Activated CD4-positive, alpha-beta T cell treated with anti-CD3 and anti-CD28 coated beads, Interleukin-2, amount 50 U/mL, for 24 hours (primary cell): ENCODE measurements around the gene ANKRD60.
A peak's percentile ranks its signal among the peaks of the same experiment; 100 is the strongest.

Source experiments
- DNase-seq, 2 donors: peaks; one replicate each; pipeline ENCODE4 v3.0.0-alpha.2; 2020; ENCODE audit warnings: low read depth in 1 of 2, low spot score in 1 of 2

The ANKRD60 gene

DNA sequence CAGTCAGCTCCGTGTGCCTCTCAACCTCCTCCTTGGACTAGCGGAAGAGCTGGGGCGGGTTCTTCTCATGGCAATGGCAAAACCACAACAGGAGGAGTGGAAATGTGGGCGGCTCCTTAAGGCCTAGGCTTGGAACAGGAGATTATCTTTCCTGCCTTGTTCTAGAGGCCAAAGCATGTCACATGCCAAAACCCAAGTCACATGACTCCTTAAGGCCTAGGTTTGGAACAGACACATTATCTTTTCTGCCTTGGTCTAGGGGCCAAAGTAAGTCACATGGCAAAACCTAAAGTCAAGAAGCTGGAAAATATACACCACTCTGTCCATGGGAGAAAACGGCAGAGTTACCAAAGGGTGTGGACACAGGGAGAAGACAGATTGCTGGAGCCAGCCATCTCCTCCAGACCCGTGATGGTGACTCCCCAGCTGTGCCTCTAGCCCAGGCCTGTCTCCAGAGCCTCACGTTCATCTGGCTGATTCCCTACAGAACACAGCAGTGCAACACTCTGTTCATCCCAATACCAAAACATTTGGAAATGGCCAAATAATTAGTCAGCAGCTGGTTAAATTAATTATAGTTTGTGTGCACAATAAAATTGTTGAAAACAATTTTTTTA, 34.2 kb downstream of the ANKRD60 start:
- no peak for DNase-seq

DNA sequence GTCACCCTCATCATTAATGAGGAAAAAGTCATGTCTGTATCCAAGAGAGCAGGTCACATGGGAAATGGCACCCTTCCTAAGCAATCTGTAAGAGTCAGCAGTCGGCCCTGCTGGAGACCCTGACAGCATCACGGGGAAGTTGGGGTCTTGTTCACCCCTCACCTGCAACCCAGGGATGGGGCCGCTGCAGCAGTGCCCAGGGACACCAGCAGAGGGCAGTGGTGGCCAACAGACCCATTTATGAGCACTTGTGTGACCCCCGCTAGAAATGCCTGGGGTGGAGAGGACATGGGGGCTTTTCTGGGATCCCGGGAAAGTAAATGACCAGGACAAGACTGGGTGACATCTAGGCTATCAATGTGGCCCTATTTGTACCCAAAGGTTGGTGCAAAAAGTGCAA, 35.9 kb downstream of the ANKRD60 start:
- peak; percentile 4 to 11 for DNase-seq

DNA sequence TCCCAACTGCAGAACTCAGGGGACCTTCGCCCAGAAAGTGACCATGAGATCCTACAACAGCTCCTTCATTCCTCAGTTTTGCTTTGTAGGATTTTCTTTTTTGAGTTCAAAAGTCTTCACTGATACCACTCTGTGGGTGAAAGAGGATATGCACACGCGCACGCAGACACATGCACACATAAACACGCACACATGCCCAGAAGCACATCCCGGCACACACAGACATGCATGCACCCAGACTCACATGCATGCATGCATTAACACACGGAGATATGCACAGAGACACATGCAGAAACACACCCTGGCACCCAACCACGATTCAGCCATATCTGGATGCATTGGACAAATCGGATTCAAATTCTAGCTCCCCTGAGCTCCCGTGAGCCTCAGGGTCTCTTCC, 36.4 kb downstream of the ANKRD60 start:
- DNase-seq = no peak

DNA sequence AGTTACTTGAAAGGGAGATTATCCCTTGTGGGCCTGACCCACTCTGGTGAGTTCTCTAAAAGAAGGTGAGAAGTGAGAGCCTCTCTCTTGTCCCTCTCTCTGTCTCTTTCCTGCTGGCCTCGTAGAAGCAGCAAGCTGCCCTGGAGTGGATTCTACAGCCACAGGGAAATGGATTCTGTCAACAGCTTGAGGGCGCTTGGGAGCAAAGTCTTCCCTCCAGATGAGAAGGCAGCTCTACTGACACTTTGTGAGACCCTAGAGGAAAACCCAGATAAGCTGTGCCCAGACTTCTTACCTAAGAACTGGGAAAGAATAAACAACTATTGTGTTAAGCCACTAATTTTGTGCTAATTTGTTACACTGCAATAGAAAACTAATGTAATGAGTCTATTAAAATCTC, 39.9 kb downstream of the ANKRD60 start:
- no peak for DNase-seq

DNA sequence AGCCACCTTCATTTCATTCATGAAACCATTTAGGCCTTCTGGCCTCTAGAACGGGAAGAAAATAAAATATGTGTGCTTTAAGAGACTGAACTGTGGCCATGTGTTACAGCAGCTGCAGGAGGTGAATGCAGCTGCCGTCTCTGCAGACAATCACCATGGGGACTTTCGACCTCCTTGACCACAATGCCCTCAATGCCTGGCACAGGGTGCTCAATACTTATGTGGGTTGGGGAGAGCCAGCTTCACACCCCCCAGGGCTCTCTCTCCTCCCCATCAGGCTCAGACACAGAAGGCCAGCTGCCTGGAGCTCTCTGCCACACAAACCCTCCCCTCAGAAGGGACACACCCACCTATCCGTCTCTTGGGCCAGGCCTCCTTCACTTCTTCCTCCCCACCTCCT, 43.5 kb downstream of the ANKRD60 start:
- DNase-seq = no peak

DNA sequence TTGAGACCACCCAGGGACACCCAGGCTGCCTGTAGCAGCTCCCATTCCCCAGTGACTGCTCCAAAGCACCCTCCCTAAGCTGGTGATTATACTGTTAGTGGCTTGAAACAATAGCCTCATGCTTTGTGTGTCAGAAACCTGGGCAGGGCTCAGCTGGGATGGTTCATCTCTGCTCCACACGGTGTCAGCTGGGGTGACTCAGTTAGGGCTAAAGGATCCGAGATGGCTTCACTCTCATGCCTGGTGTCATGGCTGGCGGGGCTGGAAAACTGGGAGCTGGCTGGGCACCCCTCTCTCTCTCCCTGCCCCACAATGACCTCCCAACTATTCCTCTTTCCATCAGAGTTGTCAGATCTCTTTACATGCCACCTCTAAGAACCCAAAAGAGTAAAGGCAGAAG, 44.4 kb downstream of the ANKRD60 start:
- no peak for DNase-seq

DNA sequence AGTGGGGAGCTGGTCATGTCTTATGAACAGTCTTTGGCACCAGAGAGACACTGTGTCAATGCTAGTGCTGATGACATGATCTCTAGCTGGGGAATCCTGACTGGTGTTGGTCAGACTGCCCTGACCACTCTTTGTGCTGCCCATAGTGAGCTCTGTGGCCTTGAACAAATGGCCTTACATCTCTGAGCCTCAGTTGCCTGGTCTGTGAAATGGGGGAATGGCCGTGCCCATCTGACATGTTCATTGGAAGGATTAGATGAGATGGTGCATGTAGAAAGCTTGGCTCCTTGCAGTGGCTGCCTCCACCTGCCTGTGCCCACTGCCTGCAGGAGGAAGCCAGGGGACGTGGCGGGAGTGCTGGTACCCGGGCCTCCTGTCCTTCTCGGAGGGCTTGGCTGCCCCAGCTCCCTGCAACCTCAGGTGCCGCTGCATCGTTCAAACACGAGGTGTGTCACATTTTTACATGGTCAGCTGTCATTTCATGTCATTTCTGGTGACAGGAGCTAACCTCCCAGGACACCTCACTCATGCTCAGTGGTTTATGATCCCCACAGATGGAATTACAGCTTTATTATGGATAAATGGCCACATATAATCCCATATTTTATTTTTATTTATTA, 45.8 kb downstream of the ANKRD60 start:
- no peak for DNase-seq

DNA sequence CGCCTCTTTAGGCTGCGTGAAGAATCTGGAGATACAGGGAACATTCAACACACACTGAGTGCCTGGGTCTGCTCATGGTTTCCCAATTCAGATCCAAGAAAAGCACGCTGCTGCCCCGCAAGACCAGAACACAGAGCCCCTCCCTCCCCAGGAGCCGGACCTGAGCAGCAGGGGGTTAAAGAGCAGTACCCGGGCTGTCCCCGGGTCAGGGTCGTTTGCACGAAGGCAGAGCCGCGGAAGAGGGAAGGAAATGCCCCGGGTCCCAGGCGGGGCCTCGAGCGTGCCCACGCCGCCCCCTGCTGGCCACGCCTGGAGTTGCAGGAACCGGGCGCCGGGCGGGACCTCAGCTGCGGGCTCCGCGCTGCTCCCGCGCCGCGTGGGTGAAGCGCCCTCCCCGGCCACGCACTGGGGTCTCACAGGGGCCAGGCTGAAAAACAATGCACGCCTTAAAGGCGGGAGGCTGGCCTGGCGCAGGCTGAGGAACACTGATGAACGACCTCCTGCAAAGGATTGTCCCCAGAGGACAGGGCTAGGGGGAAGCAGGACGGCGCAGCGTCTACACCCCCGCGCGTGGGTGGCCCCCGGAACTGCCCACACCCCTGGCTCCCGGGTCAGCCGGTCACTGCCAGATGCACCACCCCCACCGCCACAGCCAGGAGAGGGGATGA, 48.9 kb downstream of the ANKRD60 start:
- DNase-seq = peak; percentile 54 to 59

DNA sequence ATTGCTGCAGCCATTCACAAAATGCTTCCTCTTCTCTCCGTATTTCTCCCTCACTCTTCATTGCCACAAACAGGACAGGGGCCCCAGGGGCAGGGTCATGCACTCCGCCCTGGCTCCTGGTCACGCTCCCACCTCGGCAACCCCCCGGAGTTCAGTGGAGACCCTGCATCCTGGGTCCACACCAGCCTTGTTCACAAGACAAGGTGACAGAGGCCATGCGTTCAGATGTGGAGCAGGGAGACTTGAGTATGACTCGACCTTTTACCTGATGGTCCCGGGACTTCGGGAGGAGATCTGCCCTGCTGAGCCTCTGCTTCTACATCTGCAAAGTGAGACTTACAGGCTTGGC, 49.4 kb downstream of the ANKRD60 start:
- no peak for DNase-seq

DNA sequence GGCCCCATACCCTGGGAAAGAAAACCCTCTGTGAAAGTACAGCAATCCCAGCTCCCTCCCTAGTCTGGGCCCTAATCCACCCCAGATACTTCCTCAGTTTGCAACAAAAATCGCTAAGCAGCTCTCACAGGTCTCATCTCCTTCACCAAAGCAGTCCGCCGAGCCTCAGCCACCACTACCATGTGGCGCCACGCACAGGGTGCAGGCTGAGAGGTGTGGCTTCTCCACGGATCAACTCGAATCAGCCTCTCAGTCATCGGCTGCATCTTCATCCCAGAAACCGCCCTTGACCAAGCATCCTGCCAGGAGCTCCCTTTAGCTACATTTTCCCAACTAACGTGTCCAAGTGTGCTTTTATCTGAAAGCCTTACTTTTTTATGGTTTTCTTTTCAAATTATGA, 50.7 kb downstream of the ANKRD60 start:
- no peak for DNase-seq

DNA sequence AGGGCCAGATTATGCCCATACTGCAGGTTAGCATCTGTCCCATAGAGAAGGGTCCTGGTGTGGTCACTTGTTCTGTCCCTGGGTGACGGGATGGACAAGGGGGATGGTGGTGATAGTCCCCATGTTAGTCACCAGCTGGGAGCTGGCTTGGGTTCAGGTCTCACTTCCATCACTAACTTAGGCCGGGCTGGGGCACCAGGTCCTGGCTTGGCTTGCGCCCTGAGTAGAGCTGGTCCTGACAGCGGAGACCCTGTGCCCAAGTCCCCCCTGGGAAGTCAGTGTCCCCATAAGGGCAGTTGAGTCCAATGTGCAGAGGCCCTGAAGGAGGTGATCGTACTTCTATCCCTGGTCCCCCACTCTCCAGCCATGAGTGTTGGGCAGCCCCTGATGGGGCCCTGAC, 52.6 kb downstream of the ANKRD60 start:
- no peak for DNase-seq

DNA sequence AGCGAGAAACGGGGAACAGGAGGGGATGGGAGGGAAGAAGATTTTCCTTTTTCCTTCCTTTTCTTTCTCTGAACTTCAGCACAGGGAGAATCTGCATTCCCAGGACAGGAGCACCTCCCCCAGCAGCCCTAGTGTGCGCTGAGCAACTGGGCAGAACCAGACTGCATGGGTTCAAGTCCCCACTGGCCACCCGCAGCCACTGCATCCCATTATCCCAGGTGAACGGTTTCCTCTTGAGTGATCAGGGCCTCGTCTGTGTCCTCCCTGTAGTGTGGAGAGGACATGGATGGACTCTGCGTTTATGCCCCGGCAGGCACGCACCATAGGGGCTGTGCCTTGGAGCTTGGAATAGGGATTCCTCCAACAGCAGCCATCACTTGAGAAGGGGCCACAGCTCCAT, 53.0 kb downstream of the ANKRD60 start:
- no peak for DNase-seq

DNA sequence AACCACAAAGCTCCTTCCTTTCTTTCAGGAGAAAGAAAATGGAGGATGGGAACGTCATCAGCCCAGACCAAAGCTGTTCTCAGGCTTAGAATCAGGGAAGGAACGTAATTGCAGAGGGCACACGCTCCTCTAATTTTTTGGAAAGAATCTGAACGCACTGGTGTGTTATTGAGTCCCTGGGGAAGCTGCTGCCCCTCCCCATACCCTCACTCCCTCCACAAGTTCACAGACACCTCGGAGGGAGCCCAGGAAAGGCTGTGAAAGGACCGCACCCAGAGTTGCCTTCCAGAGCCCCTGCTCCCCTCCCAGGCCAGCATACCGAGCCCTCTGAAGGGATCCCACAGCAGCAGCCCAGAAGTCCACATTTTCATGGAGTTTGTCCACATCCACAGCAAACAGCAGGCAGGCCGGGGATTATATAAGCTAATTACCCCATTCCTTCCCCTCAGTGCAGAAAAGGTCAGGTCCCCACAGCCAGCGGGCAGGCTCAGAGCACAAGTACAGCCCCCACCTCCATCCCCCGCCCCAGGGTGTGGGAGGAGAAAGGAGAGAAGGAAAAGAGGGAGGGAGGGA, 53.7 kb downstream of the ANKRD60 start:
- DNase-seq = no peak

DNA sequence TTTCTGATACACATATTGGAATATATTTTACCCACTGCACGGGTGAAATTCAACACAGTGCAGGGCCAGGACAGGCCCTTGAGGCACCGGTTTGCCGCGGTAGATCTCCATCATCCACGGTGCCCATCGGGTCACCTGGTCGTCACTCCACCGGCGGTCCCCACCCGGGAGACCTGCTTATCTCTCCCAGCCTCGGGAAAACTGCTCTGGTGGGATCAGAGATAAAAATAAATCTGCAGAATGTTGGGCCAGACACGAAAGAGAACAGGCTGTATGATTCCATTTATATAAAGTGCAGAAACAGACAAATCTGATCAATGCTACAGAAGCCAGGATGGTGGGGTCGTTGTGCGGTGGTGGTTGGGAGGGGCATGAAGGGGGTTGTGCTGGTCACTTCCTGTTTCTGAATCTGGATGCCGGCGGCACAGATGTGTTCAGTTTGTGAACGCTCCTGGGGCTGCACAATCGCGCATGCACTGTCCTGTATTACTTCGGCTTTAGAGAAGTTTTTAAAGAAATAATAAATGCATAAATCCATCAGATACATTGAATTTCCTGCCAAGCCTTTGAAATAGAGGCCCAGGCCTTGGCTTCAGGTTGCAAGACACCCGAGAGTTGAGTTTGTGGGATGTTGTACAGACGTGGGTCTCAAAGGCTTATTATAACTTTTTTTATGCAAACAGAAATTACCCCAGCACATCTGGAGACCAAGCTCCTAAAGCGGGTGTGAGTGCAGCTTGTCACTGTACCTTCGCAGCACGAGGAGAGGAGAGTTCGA, 54.3 kb downstream of the ANKRD60 start:
- no peak for DNase-seq

DNA sequence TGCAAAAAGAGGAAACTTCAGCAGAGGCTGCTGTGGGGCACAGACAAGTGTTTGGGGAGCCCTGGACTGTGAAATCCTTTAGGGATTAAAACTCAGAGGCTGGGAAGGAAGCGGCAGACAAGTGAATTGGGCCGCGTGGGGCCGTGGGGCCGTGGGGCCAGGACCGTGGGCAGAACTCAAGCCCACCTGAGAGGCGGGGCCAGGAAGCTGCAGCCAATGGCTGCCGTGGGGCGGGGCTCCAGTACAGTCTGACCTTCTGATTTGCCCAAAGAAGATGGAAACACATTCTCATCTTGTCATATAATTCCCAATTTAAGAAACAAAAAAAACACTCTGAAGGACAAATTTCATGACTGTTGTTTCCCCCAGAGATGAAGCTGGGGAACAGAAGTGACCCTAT, 55.4 kb downstream of the ANKRD60 start:
- no peak for DNase-seq

DNA sequence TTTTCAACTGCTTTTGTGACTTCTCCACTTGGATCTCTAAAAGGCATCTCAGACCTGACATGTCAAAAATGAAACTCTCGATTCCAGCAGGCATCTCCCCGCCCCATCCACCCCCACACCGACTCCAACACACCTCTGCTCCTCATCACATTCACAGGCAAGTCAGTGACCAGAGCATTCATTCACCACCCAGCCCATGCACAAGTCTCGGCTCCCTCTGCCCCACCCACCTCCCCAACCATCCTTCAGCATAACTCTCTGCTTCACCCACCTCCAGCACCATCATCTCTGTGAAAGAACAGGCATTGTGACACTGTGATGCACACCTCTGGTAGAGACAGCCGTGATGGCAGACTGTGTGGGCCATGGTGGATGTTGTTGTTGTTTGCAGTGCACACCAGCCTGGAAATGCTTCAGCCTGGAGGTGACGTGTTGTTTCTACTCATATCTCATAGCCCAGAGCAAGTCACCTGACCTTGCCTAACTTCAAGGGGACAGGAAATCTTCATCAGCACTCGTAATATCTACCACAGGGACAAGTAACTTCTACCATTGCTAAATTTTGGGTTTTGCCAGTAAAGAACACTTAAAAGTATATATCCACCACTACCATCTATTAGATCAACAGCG, 56.5 kb downstream of the ANKRD60 start:
- no peak for DNase-seq

DNA sequence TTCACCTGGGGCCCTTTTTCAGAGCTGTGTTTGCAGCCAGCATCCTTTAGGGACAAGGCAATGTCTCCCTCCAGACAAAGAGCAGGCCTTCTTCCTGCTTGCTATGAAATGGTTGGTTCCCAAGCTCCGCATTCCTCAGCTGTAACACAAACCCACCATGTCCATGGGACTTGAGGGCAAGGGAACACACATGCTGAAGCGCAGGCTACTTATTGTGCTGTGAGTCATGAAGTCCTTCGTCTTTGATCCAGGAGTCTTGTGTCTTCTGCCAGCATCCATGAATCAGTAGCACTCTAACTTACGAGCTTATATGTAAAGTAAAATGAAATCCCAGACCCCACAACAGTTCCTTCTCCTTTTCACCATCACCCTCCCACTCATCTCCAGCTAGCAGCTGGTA, 59.0 kb downstream of the ANKRD60 start:
- no peak for DNase-seq

DNA sequence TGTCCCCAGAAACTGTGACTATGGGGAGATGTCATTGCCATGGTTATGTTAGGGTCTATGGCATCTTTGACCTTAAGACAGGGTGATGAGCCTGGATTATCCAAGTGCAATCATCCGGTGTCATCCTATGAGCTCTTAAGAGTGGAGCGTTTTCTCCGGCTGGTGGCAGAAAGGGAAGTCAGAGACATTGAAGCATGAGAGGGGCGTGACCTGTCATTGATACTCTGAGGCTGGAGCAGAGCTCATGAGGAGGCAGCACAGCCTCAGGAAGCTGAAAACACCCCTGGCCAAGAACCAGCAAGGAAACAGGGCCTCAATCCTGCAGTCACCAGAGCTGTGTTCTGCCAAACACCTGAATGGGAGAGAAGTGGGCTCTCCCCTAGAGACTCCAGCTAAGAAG, 59.6 kb downstream of the ANKRD60 start:
- no peak for DNase-seq

DNA sequence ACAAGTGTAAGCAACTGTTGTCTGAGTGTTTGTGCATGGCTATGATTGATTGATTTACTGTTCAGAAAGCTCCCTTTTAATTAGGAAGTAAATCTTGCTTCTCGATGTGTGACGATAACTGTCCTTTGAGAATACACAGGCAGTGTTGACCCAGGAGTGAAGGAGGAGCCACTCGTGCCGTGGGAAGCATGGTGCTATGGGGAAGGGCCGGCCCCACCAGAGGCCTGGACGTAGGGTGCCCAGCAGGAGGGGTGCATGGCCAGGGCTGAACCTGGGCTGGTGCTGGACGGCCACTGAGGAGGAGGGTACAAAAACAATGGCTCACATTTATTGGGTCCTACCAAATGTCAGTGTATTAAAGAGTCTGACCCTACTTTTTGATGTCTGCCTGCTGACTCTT, 60.7 kb downstream of the ANKRD60 start:
- DNase-seq = no peak
